Measurements from ENCODE around the gene DDIT4L. TPM values are rescaled to one million over a fixed set of nuclear protein-coding genes. Genes with fewer than 3 reads are reported as not detected.

The DDIT4L gene
- total and polyA plus RNA-seq, 2 of the 8 experiments (the other 6 are each of a cell fraction or from before 2014, with no cell fraction given): 3.5 to 6.0 TPM

- no peaks in the 10 kb centered on the region for H3K4me1 ChIP-seq (replicated peaks in 1 of 4; ENCODE audit: control insufficient read depth in 3 of 4, insufficient read depth in 4 of 4, low read length in 3 of 4)
- no peaks in the 10 kb centered on the region for H3K9me3 ChIP-seq (ENCODE audit: insufficient read depth in 2 of 2, low read depth in 1 of 2, low read length in 1 of 2)
- no peak overlapping the region for H3K4me3 ChIP-seq (ENCODE audit: extremely low read depth in 1 of 4, insufficient read depth in 2 of 4, low read depth in 3 of 4, low read length in 4 of 4)
- H3K79me2 ChIP-seq (ENCODE audit: control insufficient read depth in 1 of 2, insufficient read depth in 2 of 2, low read length in 2 of 2): no peaks in the 10 kb centered on the region
- no peak overlapping the region for H3K27ac ChIP-seq (ENCODE audit: low read depth, low read length)
- CTCF ChIA-PET (ENCODE audit: partially characterized antibody): no interaction called here
- no peak overlapping the region for H3K4ac ChIP-seq (replicated peaks; ENCODE audit: insufficient read length, low read depth, low read length)
- POLR2A ChIA-PET (ENCODE audit: partially characterized antibody): no interaction called here
- H2BK20ac ChIP-seq (ENCODE audit: low read length): no peak overlapping the region
- no peak overlapping the region for H2AFZ ChIP-seq (ENCODE audit: low read length)
- no peak overlapping the region for H2BK12ac ChIP-seq (ENCODE audit: low read depth, low read length)
- no peak overlapping the region for H4K91ac ChIP-seq (replicated peaks; ENCODE audit: insufficient read length, low read length)
- H3K56ac ChIP-seq (replicated peaks; ENCODE audit: insufficient read length, low read depth, low read length): no peak overlapping the region
- TF ChIP-seq KDM5A (IDR thresholded peaks at IDR 0.05; ENCODE audit: low read length) (no peak), CTBP2 (IDR thresholded peaks at IDR 0.05; ENCODE audit: borderline replicate concordance, insufficient read depth, insufficient read length, low read length) (no peak), HDAC2 (IDR thresholded peaks at IDR 0.05; ENCODE audit: borderline replicate concordance in 1 of 2, low read depth in 2 of 2, low read length in 2 of 2) (no peak), POLR2A (IDR thresholded peaks at IDR 0.05; ENCODE audit: control extremely low read depth in 1 of 2, low read depth in 2 of 2, low read length in 2 of 2) (no peak), NANOG (IDR thresholded peaks at IDR 0.05; ENCODE audit: insufficient read depth, low read depth, low read length, poor library complexity, severe bottlenecking) (no peak), EGR1 (IDR thresholded peaks at IDR 0.05; ENCODE audit: borderline replicate concordance, low read depth, low read length) (no peak), CHD2 (IDR thresholded peaks at IDR 0.05; ENCODE audit: low read length) (no peak)
- no peak overlapping the region for H3K9ac ChIP-seq (replicated peaks in 1 of 4; ENCODE audit: extremely low read depth in 1 of 4, low read depth in 3 of 4, low read length in 3 of 4)
- H4K5ac ChIP-seq (ENCODE audit: insufficient read length, low read depth, low read length): no peak overlapping the region
- no peak overlapping the region for H2BK120ac ChIP-seq (replicated peaks; ENCODE audit: low read depth, low read length)
- no peak overlapping the region for H2AK5ac ChIP-seq (ENCODE audit: low read depth, low read length)
- no peaks in the 10 kb centered on the region for H3K23me2 ChIP-seq (ENCODE audit: low read depth, low read length)
- WGBS, 2 experiments (ENCODE audit: extremely low coverage in 1 of 2, insufficient coverage in 1 of 2, insufficient read length in 1 of 2, insufficient replicate concordance in 2 of 2, low coverage in 1 of 2, low lambda C conversion rate in 2 of 2, missing lambda C conversion rate in 1 of 2): 96% methylated on average over 3 of the region's 3 CpGs; no CpG with 5 or more reads in 1 of the 2 experiments
- no peak overlapping the region for H2BK15ac ChIP-seq (ENCODE audit: low read length)
- DNase-seq (ENCODE audit: low read depth in 1 of 2, low spot score in 2 of 2) (no peak), FAIRE-seq (no peak)
- no peaks in the 10 kb centered on the region for H3K79me1 ChIP-seq (ENCODE audit: low read depth, low read length)
- H3K18ac ChIP-seq (ENCODE audit: extremely low read depth, low read length): no peak overlapping the region
- H3K14ac ChIP-seq (ENCODE audit: insufficient read length): no peak overlapping the region
- H3K4me2 ChIP-seq (ENCODE audit: insufficient read depth in 1 of 2, low read depth in 2 of 2, low read length in 2 of 2): no peak overlapping the region
- no peaks in the 10 kb centered on the region for H3K27me3 ChIP-seq (replicated peaks in 1 of 4; ENCODE audit: control insufficient read depth in 3 of 4, extremely low read depth in 1 of 4, insufficient read depth in 3 of 4, low read length in 3 of 4)
- no peaks in the 10 kb centered on the region for H4K20me1 ChIP-seq (replicated peaks in 1 of 2; ENCODE audit: control insufficient read depth in 1 of 2, insufficient read depth in 2 of 2, low read length in 2 of 2)
- H2BK5ac ChIP-seq (ENCODE audit: low read depth, low read length): no peak overlapping the region
- H4K8ac ChIP-seq (ENCODE audit: extremely low read depth, insufficient read depth, low read length): no peak overlapping the region
- no peak overlapping the region for H3K23ac ChIP-seq (ENCODE audit: insufficient read length)
- H3K36me3 ChIP-seq (ENCODE audit: control insufficient read depth in 2 of 4, insufficient read depth in 4 of 4, low read length in 3 of 4): no peaks in the 10 kb centered on the region
These were observed 18.2 kb upstream of the DDIT4L start for GRCh38 chr4:100208459-100208858.
